ENCODE data around the gene SYNGR1.
"Not testable (repeated sequence)": the region's sequence is repeated elsewhere in the genome, so short reads cannot be mapped to it uniquely, and the experiment has no call there.

The SYNGR1 gene

GRCh38 chr22:39410264-39410663, 60.5 kb downstream of the SYNGR1 start:
- FAIRE-seq = no peak

DNA sequence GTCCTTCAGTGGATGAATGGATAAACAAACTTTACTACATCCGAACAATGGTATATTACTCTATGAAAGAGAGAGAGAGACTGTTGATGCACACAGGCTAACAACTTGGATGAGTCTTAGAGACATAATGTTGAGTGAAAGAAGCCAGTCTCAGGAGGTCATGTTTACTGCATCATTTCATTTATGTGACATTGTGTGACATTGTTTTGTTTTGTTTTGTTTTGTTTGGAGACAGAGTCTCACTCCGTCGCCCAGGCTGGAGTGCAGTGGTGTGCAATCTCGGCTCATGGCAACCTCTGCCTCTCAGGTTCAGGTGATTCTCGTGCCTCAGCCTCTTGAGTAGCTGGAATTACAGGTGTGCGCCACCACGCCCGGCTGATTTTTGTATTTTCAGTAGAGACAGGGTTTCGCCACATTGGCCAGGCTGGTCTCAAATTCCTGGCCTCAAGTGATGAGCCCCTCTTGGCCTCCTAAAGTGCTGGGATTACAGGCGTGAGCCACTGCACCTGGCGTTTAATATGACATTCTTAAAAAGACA, 62.1 kb downstream of the SYNGR1 start:
- not testable (repeated sequence) for FAIRE-seq

GRCh38 chr22:39413204-39413603, 63.4 kb downstream of the SYNGR1 start:
- FAIRE-seq = not testable (repeated sequence)

DNA sequence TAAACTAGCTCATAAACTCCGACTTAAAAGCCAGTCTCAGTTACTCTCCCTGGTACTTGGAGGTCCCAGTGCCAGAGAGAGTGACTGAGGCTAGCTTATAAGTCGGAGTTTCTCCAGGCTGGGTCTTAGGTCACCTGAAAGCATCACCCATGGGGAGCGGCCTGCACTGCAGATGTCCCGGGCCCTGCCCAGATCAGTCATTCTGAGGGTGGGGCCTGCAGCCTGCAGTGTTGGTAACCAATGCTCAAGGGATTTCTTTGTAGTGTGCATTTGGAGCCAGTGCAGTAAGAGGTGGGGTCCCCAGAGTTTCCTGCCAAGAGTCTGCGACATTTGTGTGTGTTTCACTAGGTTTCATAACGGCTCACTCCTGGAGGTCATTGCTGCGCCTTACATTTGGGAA, 64.6 kb downstream of the SYNGR1 start:
- FAIRE-seq = no peak

DNA sequence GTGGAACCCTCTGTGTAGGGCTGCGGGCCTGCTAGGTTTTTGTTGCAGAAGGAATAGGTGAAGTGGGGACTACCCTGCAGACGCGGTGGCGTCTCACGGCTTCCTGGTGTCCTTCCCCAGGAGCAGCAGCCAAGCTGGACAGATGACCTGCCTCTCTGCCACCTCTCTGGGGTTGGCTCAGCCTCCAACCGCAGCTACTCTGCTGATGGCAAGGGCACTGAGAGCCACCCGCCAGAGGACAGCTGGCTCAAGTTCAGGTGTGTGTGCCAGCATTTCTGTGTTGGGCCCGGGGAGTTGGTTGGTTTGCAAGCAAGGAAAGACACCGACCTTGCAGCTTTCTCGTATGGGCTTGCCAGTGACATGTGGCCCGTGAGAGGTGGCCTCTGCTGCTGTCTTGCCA, 65.1 kb downstream of the SYNGR1 start:
- no peak for FAIRE-seq

DNA sequence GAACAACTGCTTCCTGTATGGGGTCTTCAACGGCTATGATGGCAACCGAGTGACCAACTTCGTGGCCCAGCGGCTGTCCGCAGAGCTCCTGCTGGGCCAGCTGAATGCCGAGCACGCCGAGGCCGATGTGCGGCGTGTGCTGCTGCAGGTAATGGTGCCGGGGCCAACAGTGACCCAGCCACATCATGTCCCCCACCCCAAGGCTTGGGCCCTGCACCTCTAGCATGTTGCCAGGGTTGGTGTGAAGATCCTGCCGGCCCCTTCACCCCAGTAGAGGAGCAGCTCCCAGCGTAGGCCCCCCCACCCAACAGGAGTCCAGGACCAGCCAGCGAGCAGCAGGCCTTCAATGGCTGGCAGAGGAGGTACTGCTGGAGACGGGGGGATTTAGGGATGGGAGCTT, 65.7 kb downstream of the SYNGR1 start:
- no peak for FAIRE-seq

DNA sequence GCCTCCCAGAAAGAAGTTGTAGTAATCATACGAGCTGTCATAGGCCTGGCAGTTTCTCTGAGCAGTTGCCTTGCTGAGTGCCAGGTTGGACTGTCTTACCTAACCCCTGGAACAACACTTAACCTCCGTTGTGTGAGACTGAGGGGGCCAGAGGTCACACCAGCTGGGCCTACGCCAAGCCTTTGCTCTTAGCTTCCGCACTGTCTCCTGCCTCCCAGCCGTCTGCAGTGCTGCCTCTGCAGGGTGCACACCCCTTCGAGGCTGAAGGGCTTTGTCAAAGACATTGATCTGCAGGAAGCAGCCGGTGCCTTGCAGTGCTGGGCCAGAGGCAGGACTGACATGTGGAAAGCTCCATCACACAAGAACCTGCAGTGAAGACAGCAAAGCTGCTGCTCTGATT, 66.5 kb downstream of the SYNGR1 start:
- no peak for FAIRE-seq

DNA sequence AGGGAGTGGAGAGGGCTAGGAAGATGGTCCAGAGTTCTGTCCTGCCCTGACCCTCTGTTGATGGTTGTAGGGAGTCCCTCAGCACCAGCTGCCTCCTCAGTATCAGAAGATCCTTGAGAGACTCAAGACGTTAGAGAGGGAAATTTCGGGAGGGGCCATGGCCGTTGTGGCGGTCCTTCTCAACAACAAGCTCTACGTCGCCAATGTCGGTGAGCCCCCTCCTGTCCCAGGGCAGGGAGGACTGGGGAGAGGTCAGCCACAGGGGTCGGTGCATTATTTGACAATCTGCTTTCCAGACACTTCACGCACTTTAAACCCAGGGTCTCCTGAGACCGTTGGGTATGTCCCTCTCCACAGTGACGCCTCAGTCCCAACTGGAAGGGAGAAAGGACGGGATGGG, 67.8 kb downstream of the SYNGR1 start:
- no peak for FAIRE-seq

DNA sequence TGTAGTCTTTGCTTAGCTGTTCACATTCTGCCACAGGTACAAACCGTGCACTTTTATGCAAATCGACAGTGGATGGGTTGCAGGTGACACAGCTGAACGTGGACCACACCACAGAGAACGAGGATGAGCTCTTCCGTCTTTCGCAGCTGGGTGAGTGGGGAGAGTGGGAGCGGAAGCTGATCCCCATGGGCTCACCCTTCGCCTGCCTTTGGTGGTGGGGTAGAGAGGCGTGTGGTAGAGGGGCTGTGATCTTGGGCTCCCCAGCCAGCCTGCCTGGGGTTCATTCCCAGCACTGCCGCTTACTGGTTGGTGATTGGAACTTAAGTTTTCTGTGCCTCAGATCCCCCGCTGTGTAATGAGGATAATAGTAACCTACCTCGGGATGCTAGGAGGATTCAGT, 68.9 kb downstream of the SYNGR1 start:
- no peak for FAIRE-seq

- no peak for FAIRE-seq
Observed at GRCh38 chr22:39419096-39419495, 69.3 kb downstream of the SYNGR1 start.

DNA sequence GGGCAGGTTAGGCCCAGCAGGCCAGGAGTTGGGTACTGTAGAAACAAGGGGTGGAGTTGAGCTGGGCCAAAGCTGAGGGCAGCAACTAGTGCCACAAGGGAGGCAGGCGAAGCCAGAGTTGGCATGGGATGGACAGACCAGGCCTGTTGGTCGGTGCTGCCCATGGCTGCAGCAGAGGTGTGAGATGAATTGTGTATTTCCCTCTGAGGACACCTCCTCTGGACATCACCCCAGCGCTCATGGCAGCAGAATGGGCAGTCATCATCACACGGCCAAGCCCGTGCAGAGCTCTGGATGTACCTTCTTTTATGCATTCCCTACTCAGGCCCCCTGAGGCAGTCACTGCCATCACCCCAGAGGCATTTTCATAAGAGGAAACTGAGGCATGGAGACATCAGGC, 70.1 kb downstream of the SYNGR1 start:
- FAIRE-seq = no peak

DNA sequence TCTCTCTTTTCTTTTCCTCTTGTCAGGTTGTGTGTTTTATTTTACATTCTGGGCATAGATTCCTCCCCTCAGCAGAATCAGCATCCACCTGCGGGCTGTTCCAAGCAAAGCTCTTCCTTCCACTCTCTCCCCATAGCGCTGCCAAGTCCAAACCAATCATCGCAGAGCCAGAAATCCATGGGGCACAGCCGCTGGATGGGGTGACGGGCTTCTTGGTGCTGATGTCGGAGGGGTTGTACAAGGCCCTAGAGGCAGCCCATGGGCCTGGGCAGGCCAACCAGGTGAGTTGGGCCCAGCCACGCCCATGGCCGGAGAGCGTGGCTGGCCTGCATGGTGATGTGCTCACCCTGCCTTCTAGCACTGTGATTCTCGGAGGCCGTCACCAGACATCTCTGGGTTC, 71.9 kb downstream of the SYNGR1 start:
- FAIRE-seq = no peak

DNA sequence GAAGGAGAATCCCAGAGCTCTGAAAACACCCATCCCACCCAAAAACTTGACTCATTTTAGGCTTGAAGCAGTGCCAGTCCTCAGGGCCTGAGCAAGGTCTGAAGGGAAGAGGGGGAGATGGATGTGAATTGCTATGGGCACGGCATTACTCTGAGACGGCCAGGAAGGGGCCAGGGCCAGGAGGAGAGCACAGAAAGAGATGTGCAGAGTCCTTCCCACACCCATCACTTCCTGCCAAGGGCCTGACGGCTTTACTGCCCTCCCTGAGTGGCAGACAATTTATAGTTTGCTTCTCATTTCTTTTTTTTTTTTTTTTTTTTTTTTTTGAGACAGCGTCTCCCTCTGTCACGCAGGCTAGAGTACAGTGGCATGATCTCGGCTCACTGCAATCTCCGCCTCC, 72.3 kb downstream of the SYNGR1 start:
- FAIRE-seq = no peak

GRCh38 chr22:39422721-39423120, 72.9 kb downstream of the SYNGR1 start:
- no peak for FAIRE-seq

- FAIRE-seq = no peak
Observed at GRCh38 chr22:39423976-39424375, 74.2 kb downstream of the SYNGR1 start.

GRCh38 chr22:39426380-39427043, 76.7 kb downstream of the SYNGR1 start:
- FAIRE-seq = no peak

- no peak for FAIRE-seq
Observed at GRCh38 chr22:39427751-39428596, 78.2 kb downstream of the SYNGR1 start.

DNA sequence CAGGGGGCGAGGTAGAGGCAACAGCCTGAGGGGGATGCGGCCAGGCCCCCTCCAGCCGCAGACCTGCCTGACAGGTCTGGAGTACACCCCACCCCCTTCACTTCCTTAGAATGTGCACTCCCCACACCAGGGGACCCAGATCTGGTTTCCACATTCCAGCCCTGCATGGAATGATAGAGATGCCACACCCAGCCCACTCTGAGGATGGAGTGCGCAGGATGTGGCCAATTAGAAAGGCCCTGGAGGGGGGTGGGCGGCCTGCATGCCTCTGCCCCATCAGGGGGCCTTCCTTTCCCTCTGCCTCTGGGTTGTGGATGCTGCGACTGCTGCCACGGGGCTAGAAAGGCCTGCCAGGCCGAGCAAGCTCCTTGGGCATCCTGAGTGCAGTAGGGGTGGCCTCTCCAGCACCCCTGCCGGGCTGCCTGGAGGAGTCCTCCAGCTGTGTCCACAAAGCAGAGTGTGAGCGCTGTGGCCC, 78.8 kb downstream of the SYNGR1 start:
- no peak for FAIRE-seq

GRCh38 chr22:39429186-39429585, 79.4 kb downstream of the SYNGR1 start:
- no peak for FAIRE-seq

GRCh38 chr22:39429916-39430575, 80.3 kb downstream of the SYNGR1 start:
- FAIRE-seq = no peak

DNA sequence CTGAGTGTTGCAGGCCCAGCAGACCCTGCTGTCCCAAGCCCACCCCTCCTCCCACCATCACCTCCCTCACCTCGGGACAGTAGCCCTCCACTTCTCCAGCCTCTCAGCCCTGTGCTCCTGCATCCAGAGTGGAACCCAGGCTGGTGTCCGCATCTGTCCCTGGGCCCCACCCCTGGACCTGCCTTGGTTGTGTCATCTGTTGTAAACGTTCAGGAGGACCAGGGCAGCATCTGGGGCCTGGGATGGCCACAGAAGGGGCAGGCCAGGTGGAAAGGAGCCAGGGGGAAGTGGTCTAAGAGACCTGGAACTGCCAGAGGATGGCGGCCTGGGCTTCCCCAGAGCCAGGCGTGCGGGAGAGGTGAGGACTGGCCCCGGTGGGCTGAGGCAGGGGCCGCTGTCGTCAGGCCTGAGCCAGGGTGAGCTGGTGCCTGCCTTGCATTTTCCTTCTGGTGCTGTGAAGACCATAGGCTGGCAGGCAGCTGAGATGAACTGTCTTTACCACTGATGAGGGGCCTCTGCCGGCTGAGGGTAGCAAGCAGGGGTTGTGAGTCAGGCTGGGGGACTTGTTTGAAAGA, 80.9 kb downstream of the SYNGR1 start:
- no peak for FAIRE-seq

GRCh38 chr22:39431216-39431801, 81.5 kb downstream of the SYNGR1 start:
- FAIRE-seq = no peak

GRCh38 chr22:39431821-39432251, 82.0 kb downstream of the SYNGR1 start:
- no peak for FAIRE-seq
